SK-N-SH treated with all-trans-retinoic acid at 6 μM for 48 hours (cell line): ENCODE measurements around the gene ZMIZ1.

ENCODE experiments used
- ATAC-seq: fragments of 200-7000 bp; cut with Tn5 transposase; 3 replicates; pipeline ENCODE4 v1.9.1; 2020; ENCODE audit warnings: mild to moderate bottlenecking, moderate library complexity
- ARNTL ChIP-seq: fragments of 450-650 bp; formaldehyde crosslinking; IDR thresholded peaks from 2 replicates; pipeline ENCODE4 v1.5.0; 2020; ENCODE audit warnings: low read depth, mild to moderate bottlenecking, moderate library complexity, borderline replicate concordance
- CSDC2 ChIP-seq: fragments of 250-450 bp; sonication (Bioruptor Pico); IDR thresholded peaks from 2 replicates; pipeline ENCODE4 v1.5.0; 2020; ENCODE audit warnings: mild to moderate bottlenecking, moderate library complexity
- ISL1 ChIP-seq: fragments of 250-450 bp; sonication (Bioruptor Pico); IDR thresholded peaks from 2 replicates; pipeline ENCODE4 v2.1.2; 2022; ENCODE audit warnings: mild to moderate bottlenecking, moderate library complexity
- PATZ1 ChIP-seq: fragments of 250-450 bp; sonication (Bioruptor Pico); IDR thresholded peaks from 2 replicates; pipeline ENCODE4 v1.8.0; 2020; ENCODE audit warnings: mild to moderate bottlenecking, moderate library complexity, borderline replicate concordance
- TCF4 ChIP-seq: fragments of 250-450 bp; sonication (Bioruptor Pico); IDR thresholded peaks from 2 replicates; pipeline ENCODE4 v1.8.0; 2021; ENCODE audit warnings: mild to moderate bottlenecking, moderate library complexity, borderline replicate concordance
- ZFP3 ChIP-seq: fragments of 250-450 bp; sonication (Bioruptor Pico); IDR thresholded peaks from 2 replicates; pipeline ENCODE4 v1.5.0; 2020; ENCODE audit warnings: mild to moderate bottlenecking, moderate library complexity
- ZFP30 ChIP-seq: fragments of 450-650 bp; formaldehyde crosslinking; IDR thresholded peaks from 2 replicates; pipeline ENCODE4 v1.5.0; 2022; ENCODE audit warnings: mild to moderate bottlenecking, moderate library complexity
- ZNF565 ChIP-seq: fragments of 450-650 bp; formaldehyde crosslinking; conservative IDR thresholded peaks from 2 replicates; pipeline ENCODE4 v1.5.0; 2020; ENCODE audit warnings: low read depth, mild to moderate bottlenecking, moderate library complexity
- ZNF8 ChIP-seq: fragments of 450-650 bp; formaldehyde crosslinking; IDR thresholded peaks from 2 replicates; pipeline ENCODE4 v1.5.0; 2020; ENCODE audit warnings: mild to moderate bottlenecking, moderate library complexity
- TF ChIP-seq, protein P1 (sequence below): fragments of 250-450 bp; sonication (Bioruptor Pico); IDR thresholded peaks from 2 replicates; pipeline ENCODE4 v1.5.1; 2021; ENCODE audit warnings: mild to moderate bottlenecking, moderate library complexity
- TF ChIP-seq, protein P2 (sequence below): fragments of 250-450 bp; sonication (Bioruptor Pico); IDR thresholded peaks from 2 replicates; pipeline ENCODE4 v1.5.0; 2020; ENCODE audit warnings: mild to moderate bottlenecking, moderate library complexity

The ZMIZ1 gene

GRCh38 chr10:79266084-79266483 lies 197.3 kb downstream of the ZMIZ1 start (continued):
- TF ChIP-seq PATZ1, result no peak
- no peak for TF ChIP-seq ISL1 (CRISPR knock-in tag)

GRCh38 chr10:79266543-79267312 lies 198.0 kb downstream of the ZMIZ1 start:
- TF ChIP-seq ISL1 (CRISPR knock-in tag) (no peak), ZFP3 (CRISPR knock-in tag) (peak; percentile 65; the same call in 1 of the 2 replicates)
- TF ChIP-seq, protein P1, sequence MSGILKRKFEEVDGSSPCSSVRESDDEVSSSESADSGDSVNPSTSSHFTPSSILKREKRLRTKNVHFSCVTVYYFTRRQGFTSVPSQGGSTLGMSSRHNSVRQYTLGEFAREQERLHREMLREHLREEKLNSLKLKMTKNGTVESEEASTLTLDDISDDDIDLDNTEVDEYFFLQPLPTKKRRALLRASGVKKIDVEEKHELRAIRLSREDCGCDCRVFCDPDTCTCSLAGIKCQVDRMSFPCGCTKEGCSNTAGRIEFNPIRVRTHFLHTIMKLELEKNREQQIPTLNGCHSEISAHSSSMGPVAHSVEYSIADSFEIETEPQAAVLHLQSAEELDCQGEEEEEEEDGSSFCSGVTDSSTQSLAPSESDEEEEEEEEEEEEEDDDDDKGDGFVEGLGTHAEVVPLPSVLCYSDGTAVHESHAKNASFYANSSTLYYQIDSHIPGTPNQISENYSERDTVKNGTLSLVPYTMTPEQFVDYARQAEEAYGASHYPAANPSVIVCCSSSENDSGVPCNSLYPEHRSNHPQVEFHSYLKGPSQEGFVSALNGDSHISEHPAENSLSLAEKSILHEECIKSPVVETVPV (CRISPR knock-in tag), result no peak
- peak; percentile 90 for ATAC-seq

GRCh38 chr10:79267499-79267898 lies 198.7 kb downstream of the ZMIZ1 start:
- no peak for ATAC-seq
- TF ChIP-seq ZFP30 (CRISPR knock-in tag) (no peak), ARNTL (CRISPR knock-in tag) (no peak)

DNA sequence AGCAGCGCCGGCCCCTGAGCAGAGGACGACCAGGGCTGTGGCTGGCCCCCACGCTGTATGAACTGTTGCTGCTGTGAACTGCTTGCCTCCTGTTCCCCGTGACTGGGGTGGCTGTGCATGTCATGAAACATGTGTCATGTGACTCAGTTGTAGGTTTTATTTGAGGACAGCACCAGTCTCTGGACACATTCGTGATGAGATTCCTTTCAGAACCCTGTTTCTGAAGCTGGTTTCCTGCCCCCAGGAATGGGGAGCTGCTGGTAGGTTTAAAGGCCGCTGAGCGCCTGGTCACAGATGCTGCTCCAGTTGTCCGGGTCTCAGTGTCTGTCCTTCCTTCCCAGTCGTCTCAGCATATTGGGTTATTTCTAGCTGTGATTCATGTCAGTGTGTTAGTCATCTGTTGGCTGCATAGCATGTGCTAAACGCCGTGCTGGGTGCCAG lies 199.4 kb downstream of the ZMIZ1 start:
- TF ChIP-seq ZNF8 (no peak), CSDC2 (CRISPR knock-in tag) (no peak), PATZ1 (no peak)
- TF ChIP-seq, protein P2, sequence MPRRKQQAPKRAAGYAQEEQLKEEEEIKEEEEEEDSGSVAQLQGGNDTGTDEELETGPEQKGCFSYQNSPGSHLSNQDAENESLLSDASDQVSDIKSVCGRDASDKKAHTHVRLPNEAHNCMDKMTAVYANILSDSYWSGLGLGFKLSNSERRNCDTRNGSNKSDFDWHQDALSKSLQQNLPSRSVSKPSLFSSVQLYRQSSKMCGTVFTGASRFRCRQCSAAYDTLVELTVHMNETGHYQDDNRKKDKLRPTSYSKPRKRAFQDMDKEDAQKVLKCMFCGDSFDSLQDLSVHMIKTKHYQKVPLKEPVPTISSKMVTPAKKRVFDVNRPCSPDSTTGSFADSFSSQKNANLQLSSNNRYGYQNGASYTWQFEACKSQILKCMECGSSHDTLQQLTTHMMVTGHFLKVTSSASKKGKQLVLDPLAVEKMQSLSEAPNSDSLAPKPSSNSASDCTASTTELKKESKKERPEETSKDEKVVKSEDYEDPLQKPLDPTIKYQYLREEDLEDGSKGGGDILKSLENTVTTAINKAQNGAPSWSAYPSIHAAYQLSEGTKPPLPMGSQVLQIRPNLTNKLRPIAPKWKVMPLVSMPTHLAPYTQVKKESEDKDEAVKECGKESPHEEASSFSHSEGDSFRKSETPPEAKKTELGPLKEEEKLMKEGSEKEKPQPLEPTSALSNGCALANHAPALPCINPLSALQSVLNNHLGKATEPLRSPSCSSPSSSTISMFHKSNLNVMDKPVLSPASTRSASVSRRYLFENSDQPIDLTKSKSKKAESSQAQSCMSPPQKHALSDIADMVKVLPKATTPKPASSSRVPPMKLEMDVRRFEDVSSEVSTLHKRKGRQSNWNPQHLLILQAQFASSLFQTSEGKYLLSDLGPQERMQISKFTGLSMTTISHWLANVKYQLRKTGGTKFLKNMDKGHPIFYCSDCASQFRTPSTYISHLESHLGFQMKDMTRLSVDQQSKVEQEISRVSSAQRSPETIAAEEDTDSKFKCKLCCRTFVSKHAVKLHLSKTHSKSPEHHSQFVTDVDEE, result no peak
- peak; percentile 5; the same call in 1 of the 3 replicates for ATAC-seq

- ATAC-seq, result no peak
- TF ChIP-seq ZFP30 (CRISPR knock-in tag) (no peak), PATZ1 (no peak)
These were observed 200.0 kb downstream of the ZMIZ1 start for GRCh38 chr10:79268742-79269141.

DNA sequence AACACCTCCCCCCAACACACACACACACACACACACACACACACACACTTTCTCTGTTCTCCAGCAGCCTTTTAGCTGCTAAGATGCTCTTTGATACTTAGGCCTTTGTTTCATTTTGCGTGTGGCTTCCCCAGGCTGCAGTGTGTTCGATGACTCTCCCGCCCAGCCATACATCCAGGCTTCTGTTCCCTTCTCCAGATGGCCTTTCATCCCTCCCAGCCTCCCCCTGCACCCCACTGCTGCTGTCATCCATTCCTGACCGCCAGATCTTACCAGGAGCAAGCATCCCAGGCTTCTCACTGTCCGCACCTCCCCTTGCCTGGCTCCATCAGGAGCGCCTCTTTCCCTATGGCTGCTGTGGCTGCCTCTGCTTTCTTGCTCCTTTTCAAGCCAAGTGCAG lies 200.7 kb downstream of the ZMIZ1 start:
- no peak for ATAC-seq
- TF ChIP-seq ZNF565 (CRISPR knock-in tag) (peak; percentile 6; the same call in 1 of the 2 replicates), TCF4 (peak; percentile 79), ZNF8 (no peak)
